Measurements from ENCODE around the gene NUDT17.
"Not testable (repeated sequence)": the region's sequence is repeated elsewhere in the genome, so short reads cannot be mapped to it uniquely, and the experiment has no call there.

The NUDT17 gene, protein sequence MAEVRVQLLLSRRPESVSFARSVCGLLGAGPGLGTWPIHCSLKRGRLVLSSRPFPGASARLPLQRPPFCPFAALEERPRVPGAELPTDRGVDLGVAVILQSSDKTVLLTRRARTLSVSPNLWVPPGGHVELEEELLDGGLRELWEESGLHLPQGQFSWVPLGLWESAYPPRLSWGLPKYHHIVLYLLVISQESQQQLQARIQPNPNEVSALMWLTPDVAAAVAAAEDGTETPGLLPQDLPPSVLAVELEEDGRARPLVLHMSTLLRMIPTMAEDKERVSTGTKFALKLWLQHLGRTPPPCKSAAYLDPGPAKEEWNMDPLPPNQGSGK

GRCh38 chr1:145845514-145846161, at the start of gene NUDT17:
Gene NUDT17, plus strand, starts transcription at chr1:145845630. Its CDS starts 11 bp downstream, at chr1:145845641.
- peak; percentile 75 for DNase-seq

DNA sequence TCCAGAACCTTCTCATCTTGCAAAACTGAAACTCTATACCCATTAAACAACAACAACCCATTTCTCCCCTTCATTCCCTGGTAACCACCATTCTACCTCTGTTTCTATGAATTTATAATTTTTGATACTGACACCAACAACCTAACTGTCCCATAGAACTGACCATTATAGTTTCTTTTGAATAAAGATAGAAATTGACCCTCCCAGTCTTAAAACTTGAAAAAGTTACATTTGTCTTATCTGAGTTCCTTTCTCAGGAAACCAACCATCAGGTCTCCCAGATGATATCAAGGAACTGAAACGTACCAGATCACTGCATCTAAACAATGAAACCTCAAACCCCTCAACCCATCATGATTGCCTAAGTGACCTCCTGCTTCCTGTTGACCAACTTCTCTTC, 48.7 kb upstream of the NUDT17 start:
- no peak for DNase-seq

GRCh38 chr1:145799806-145800205, 45.6 kb upstream of the NUDT17 start:
- DNase-seq = no peak

GRCh38 chr1:145804235-145805045, 41.0 kb upstream of the NUDT17 start:
- DNase-seq = no peak

- no peak for DNase-seq
These were observed 40.4 kb upstream of the NUDT17 start for GRCh38 chr1:145805057-145805456.

GRCh38 chr1:145806408-145806807, 39.0 kb upstream of the NUDT17 start:
- no peak for DNase-seq

DNA sequence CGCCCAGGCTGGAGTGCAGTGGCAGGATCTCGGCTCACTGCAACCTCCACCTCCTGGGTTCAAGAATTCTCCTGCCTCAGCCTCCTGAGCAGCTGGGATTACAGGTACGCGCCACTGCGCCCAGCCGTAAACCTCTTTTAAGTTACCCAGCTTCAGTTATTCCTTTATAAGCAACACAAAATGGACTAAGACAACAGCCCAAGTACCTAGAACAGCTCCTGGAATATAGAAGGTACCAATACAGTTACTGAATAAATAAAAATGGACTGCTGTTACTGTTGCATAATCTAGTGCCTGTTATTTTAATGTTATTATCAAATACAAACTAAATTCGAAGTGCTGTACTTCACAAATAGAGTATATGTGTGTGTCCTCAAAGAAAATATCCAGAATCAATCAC, 38.6 kb upstream of the NUDT17 start:
- no peak for DNase-seq

GRCh38 chr1:145812977-145813810, 32.2 kb upstream of the NUDT17 start:
- DNase-seq = not testable (repeated sequence)

DNA sequence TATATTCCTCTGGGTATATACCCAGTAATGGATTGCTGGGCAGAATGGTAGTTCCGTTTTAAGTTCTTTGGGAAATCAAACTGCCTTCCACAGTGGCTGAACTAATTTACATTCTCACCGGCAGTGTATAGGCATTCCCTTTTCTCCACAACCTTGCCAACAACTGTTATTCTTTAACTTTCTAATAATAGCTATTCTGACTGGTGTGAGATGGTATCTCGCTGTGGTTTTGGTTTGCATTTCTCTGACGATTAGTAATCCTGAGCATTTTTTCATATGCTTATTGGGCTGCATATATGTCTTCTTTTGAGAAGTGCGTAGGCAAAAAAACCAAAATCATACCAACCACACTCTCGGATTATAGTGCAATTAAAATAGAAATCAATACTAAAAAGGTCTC, 27.3 kb upstream of the NUDT17 start:
- DNase-seq = not testable (repeated sequence)

DNA sequence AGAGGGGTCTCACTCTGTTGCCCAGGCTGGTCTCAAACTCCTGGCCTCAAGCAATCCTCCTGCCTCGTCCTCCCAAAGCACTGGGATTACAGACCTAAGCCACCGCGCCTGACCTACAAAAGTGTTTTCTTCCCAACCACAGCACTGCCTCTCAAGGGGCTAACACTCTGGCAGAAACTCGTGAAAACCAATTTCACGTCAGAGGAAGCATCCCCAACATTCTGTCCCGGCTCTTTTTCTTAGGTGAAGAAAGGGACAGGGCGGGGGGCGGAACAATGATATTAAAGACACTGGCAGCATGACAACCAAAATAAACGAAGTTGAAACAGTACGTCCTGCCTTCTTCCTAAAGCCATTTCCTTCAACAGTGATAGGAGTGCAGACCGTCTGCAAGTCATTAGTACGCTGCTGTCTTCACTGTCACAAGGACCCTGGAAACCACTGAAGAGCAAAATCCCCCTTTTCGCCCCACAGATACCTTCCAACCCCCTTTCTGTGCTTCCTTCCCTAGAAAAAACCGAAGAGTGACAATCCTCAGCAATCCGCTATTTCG, 22.6 kb upstream of the NUDT17 start:
- not testable (repeated sequence) for DNase-seq

- peak; percentile 77 for DNase-seq
These were observed 21.6 kb upstream of the NUDT17 start, which contains the start of the genes POLR3C and RNF115 for GRCh38 chr1:145823565-145824498. Gene POLR3C, plus strand, starts transcription at chr1:145824200. Its CDS starts 1,577 bp downstream, at chr1:145825777. Gene RNF115, minus strand, starts transcription at chr1:145824095. Its CDS starts 222 bp downstream, at chr1:145823873.

DNA sequence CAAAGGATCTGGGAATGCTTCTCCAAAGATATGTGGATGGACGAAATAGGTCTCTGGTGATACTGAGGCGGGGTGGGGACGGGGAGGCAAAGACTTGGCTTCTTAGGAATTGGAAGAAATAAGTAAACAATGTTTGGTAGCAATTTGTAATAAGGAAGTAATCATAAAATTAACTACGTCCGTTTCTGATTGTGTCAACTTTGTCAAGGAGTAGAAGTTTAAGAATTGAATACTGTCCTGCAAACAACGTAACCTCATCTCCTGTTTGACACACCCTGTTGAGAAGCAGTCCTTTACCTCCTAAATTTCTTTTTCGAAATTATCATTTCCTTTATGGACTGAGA, 21.0 kb upstream of the NUDT17 start:
- DNase-seq = no peak

DNA sequence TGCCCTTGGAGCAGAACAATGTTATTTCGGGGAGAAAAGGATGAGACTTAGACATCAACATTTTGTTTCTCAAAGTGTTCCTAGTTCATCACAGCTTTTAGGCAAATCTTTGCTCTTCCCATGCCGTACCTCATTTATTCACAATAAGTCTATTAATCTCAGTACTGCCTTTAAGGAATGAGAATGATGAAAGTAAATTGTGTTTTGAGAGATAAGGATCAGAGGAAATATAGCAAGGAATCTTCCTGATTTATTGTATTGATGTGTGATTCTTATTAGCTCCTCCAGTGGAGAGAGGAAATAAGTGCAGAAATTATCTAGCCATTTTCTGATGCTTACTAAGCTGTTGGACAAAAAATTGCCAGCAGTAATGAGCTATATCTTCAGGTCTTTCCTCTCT, 19.4 kb upstream of the NUDT17 start:
- no peak for DNase-seq

DNA sequence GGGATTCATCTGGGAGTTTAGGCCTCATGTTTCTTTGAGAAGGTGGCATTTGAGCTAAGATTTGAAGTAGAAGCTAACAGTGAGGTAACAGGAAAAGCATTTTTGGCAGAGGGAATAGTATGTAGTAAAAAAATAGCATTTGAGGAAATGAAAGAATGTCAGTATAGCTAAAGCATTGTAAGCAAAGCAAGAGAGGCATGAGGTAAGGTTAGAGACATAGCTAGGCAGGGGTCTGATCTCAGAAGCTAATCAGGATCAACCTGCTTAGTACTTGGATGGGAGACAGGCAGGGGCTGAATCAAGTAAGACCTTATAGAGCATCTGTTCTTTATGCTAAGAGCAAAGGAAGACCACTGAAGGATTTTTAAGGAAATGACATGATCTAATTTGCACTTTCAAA, 17.5 kb upstream of the NUDT17 start:
- DNase-seq = no peak

DNA sequence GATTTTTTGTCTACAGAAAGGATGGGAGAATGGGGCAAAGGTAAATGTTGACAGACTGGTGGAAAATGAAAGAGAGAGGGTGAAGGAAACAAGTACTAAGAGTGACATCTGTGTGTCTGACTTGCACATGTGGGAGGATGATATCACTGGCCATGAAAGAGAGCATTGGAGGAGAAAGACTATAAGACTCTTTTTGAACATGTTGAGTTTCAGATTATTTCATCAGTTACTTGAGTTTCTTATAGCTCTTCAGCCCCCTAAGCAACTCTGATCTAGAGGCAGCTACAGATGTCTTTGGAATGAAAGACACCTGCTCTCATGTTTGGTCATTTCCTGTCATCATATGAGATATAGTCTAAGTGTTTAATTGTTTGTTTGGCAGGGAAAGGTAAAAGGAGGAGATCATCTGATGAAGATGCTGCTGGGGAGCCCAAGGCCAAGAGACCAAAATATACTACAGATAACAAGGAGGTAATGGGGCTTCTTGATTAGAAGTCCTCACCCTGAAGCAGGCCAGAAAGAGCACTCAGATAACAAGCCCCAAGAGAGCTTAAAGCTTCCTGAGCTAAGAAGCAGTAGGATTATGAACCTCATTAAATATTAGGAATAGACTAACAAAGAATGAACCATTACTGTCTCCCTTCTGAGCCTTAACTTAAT, 16.9 kb upstream of the NUDT17 start:
- DNase-seq = no peak

GRCh38 chr1:145830810-145831209, 14.6 kb upstream of the NUDT17 start:
- DNase-seq = not testable (repeated sequence)

GRCh38 chr1:145837656-145838055, 7.8 kb upstream of the NUDT17 start:
- DNase-seq = no peak

DNA sequence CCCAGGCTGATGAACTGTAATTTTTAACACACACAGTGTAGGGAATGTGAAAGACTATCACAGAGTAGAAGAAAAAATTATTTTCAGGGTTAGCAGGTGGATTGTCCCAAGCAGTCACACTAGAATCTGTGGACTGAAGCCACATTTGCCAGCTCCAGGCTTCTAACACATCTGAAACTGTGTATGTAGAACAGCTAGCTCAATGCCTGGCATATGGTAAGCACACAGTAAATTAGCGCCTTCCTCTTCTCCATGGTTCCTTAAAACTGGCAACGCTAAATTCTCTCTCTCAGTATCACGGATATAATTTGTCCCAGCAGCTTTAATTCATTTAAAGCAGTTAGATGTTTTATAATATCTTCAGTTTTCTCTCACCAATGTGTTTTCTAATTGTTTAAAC, 2.4 kb upstream of the NUDT17 start:
- DNase-seq = no peak

GRCh38 chr1:145845144-145845513, 301 bp upstream of the NUDT17 start:
- DNase-seq = no peak

DNA sequence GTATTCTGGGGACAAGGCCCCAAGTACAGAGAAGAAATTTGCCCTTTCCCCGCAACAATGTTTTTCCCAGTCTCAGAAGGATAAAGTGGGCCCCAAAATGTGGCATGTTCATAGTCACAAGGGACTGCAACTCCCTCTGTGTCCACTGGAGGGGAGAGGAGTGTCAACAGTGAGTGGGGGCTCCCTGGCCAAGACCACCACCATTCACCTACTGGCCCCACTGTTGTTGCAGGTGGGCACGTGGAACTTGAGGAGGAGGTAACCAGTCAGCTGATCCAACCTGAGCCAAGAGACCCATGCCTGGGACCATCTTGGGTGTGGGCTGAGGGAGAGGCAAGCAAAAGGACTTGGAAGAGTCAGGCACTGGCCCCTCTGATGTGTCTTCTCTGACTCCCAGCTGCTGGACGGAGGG, 777 bp downstream of the NUDT17 start:
- no peak for DNase-seq

- DNase-seq = no peak
These were observed 2.4 kb downstream of the NUDT17 start for GRCh38 chr1:145847827-145848226.

All from stimulated activated CD4-positive, alpha-beta T cell treated with anti-CD3 and anti-CD28 coated beads, Interleukin-12 subunit alpha, Interleukin-12 subunit beta, amount 100 ng/mL, for 4 hours (primary cell).